Activated B cell treated with CpG ODN at 0.5 μM for 24 hours (primary cell): ENCODE data around the gene DOLPP1. TPM values are rescaled to one million over a fixed set of nuclear protein-coding genes. Genes with fewer than 3 reads are reported as not detected.

Experiments
- ATAC-seq: fragments of 200-7000 bp; cut with Tn5 transposase; one replicate; pipeline ENCODE4 v1.10.0; 2021; ENCODE audit warnings: low read depth, mild to moderate bottlenecking, moderate library complexity
- CTCF ChIA-PET: fragments of 350-600 bp; sonication (Branson Sonifier 250); formaldehyde crosslinking; loops from one replicate; lab custom pipeline; 2021; ENCODE audit warnings: antibody characterized with exemption; lab: Charles Lee
- POLR2A ChIA-PET: fragments of 350-600 bp; sonication (Branson Sonifier 250); formaldehyde crosslinking; loops from one replicate; lab custom pipeline; 2021; ENCODE audit warnings: antibody characterized with exemption; lab: Charles Lee
- DNase-seq: peaks from one replicate; pipeline ENCODE4 v3.0.0; 2022
- H3K27ac Mint-ChIP-seq: one replicate; pipeline ENCODE4 v1.8.0; 2020; ENCODE audit warnings: mixed read lengths
- H3K27me3 Mint-ChIP-seq: one replicate; pipeline ENCODE4 v1.8.0; 2021; ENCODE audit warnings: mixed read lengths
- H3K36me3 Mint-ChIP-seq: one replicate; pipeline ENCODE4 v1.8.0; 2021; ENCODE audit warnings: low read depth, mixed read lengths
- H3K4me1 Mint-ChIP-seq: one replicate; pipeline ENCODE4 v1.8.0; 2021; ENCODE audit warnings: mixed read lengths
- H3K4me3 Mint-ChIP-seq: one replicate; pipeline ENCODE4 v1.8.0; 2020; ENCODE audit warnings: mild to moderate bottlenecking, mixed read lengths
- H3K9me3 Mint-ChIP-seq: one replicate; pipeline ENCODE4 v1.8.0; 2020; ENCODE audit warnings: mixed read lengths
- intact Hi-C: fragments of 100-400 bp; cut with micrococcal nuclease; formaldehyde crosslinking; loops from one replicate; pipeline ENCODE4 v1.15.1; 2024
- total RNA-seq: library from RNA; stranded (reverse); gene quantifications from 2 replicates; pipeline ENCODE4 v1.2.3, GENCODE V29; 2022
- TF ChIP-seq, protein P1 (sequence below): fragments of 200-600 bp; IDR thresholded peaks from one replicate; pipeline ENCODE4 v1.8.0; 2022; ENCODE audit warnings: antibody characterized with exemption, mild to moderate bottlenecking

The DOLPP1 gene
- total RNA-seq, 1 donor from 2014 or later, result 10.9 TPM

- POLR2A ChIA-PET, result interaction anchor here (0.6 to 1.3 kb wide), 3 partner anchors 10 to 52 kb away, joined by 3 to 6 read pairs (median 4); partner anchors contain the start of gene DOLPP1
- CTCF ChIA-PET, result no interaction called here
- ATAC-seq, result no peak
- TF ChIP-seq, protein P1, sequence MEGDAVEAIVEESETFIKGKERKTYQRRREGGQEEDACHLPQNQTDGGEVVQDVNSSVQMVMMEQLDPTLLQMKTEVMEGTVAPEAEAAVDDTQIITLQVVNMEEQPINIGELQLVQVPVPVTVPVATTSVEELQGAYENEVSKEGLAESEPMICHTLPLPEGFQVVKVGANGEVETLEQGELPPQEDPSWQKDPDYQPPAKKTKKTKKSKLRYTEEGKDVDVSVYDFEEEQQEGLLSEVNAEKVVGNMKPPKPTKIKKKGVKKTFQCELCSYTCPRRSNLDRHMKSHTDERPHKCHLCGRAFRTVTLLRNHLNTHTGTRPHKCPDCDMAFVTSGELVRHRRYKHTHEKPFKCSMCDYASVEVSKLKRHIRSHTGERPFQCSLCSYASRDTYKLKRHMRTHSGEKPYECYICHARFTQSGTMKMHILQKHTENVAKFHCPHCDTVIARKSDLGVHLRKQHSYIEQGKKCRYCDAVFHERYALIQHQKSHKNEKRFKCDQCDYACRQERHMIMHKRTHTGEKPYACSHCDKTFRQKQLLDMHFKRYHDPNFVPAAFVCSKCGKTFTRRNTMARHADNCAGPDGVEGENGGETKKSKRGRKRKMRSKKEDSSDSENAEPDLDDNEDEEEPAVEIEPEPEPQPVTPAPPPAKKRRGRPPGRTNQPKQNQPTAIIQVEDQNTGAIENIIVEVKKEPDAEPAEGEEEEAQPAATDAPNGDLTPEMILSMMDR, result no peak
- no peak overlapping the region for H3K4me3 Mint-ChIP-seq
- intact Hi-C loops, result no loop called here
- H3K27ac Mint-ChIP-seq, result peak overlapping the region; percentile 56
- no peak for DNase-seq
- H3K27me3 Mint-ChIP-seq, result no peaks in the 10 kb centered on the region
- H3K9me3 Mint-ChIP-seq, result no peaks in the 10 kb centered on the region
- peaks cover 26% of the 10 kb centered on the region for H3K4me1 Mint-ChIP-seq
- peaks cover 10% of the 10 kb centered on the region for H3K36me3 Mint-ChIP-seq
Measured at GRCh38 chr9:129071526-129072126, 9.3 kb upstream of the DOLPP1 start.

DNA sequence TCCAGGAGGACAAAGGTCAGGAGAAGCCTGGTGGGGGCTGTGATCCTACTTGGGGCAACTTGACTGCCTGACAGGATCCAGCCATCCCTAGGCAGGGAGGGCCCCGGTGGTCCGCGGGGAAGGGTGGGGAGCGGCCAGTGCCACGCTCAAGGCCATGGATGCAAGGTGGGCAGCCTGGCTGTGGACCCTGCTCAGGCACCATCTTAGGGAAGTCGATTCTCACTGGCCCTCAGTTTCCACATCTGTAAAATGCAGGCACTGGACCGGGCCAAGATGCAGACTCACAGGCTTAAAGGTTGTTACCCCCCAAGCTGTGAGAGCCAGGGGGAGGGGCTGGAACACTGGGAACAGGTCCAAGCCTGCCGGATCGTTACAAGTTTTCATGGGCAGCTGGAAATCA lies 8.7 kb upstream of the DOLPP1 start:
- Mint-ChIP-seq H3K27me3 (no peaks in the 10 kb centered on the region), H3K4me1 (peaks cover 26% of the 10 kb centered on the region), H3K9me3 (no peaks in the 10 kb centered on the region), H3K27ac (peak overlapping the region; percentile 56), H3K4me3 (no peak overlapping the region), H3K36me3 (peaks cover 8% of the 10 kb centered on the region)
- POLR2A ChIA-PET, result interaction anchor here (0.6 to 1.3 kb wide), 3 partner anchors 9 to 53 kb away, joined by 3 to 6 read pairs (median 4); partner anchors contain the start of gene DOLPP1
- no peak for ATAC-seq
- intact Hi-C loops, result no loop called here
- CTCF ChIA-PET, result no interaction called here
- TF ChIP-seq, protein P1, result no peak
- no peak for DNase-seq

GRCh38 chr9:129073404-129073803 lies 7.5 kb upstream of the DOLPP1 start:
- CTCF ChIA-PET, result no interaction called here
- POLR2A ChIA-PET, result no interaction called here
- Mint-ChIP-seq H3K36me3 (peaks cover 3% of the 10 kb centered on the region), H3K27me3 (no peaks in the 10 kb centered on the region), H3K4me3 (no peak overlapping the region), H3K27ac (no peak overlapping the region), H3K4me1 (peaks cover 23% of the 10 kb centered on the region), H3K9me3 (no peaks in the 10 kb centered on the region)
- ATAC-seq (no peak), DNase-seq (no peak)
- TF ChIP-seq, protein P1, result no peak
- intact Hi-C loops, result no loop called here

GRCh38 chr9:129074106-129074505 lies 6.8 kb upstream of the DOLPP1 start:
- DNase-seq (no peak), ATAC-seq (no peak)
- Mint-ChIP-seq H3K4me3 (no peak overlapping the region), H3K27me3 (no peaks in the 10 kb centered on the region), H3K27ac (no peak overlapping the region), H3K9me3 (no peaks in the 10 kb centered on the region), H3K36me3 (no peaks in the 10 kb centered on the region), H3K4me1 (peaks cover 16% of the 10 kb centered on the region)
- POLR2A ChIA-PET, result interaction anchor here (0.6 to 0.9 kb wide), 2 partner anchors 37 to 305 kb away, joined by 3 read pairs; no protein-coding TSS in a partner anchor
- TF ChIP-seq, protein P1, result no peak
- CTCF ChIA-PET, result no interaction called here
- intact Hi-C loops, result no loop called here

- no peak overlapping the region for H3K27ac Mint-ChIP-seq
- TF ChIP-seq, protein P1, result no peak
- ChIA-PET POLR2A (no interaction called here), CTCF (no interaction called here)
- peaks cover 17% of the 10 kb centered on the region for H3K4me1 Mint-ChIP-seq
- no peaks in the 10 kb centered on the region for H3K9me3 Mint-ChIP-seq
- H3K27me3 Mint-ChIP-seq, result no peaks in the 10 kb centered on the region
- DNase-seq (no peak), ATAC-seq (no peak)
- peaks cover 3% of the 10 kb centered on the region for H3K36me3 Mint-ChIP-seq
- intact Hi-C loops, result no loop called here
- H3K4me3 Mint-ChIP-seq, result no peak overlapping the region
Measured at GRCh38 chr9:129075996-129076639, 4.8 kb upstream of the DOLPP1 start.
